GM23338 (cell line): Measurements from ENCODE around the gene SCIN.

ENCODE experiments used
- CREB1 ChIP-seq: fragments of 250-450 bp; sonication (Bioruptor Pico); IDR thresholded peaks from 2 replicates; pipeline ENCODE4 v1.5.0; 2020; ENCODE audit warnings: low read depth, mild to moderate bottlenecking, moderate library complexity
- EZH2 ChIP-seq: fragments of 200-600 bp; sonication (generic); IDR thresholded peaks from one replicate; pipeline ENCODE4 v1.8.0; 2017; ENCODE audit warnings: antibody characterized with exemption, mild to moderate bottlenecking, low read depth; ENCODE audit not compliant: unreplicated experiment
- EZH2phosphoT487 ChIP-seq: fragments of 200-600 bp; sonication (generic); IDR thresholded peaks from one replicate; pipeline ENCODE4 v1.8.1; 2018; ENCODE audit warnings: antibody characterized with exemption; ENCODE audit not compliant: unreplicated experiment
- NANOG ChIP-seq: IDR thresholded peaks from 2 replicates; pipeline ENCODE4 v1.6.1; 2016; ENCODE audit warnings: antibody characterized with exemption, borderline replicate concordance
- POLR2AphosphoS5 ChIP-seq: IDR thresholded peaks from 2 replicates; pipeline ENCODE4 v1.6.1; 2016; ENCODE audit warnings: antibody characterized with exemption, low read depth
- TF ChIP-seq, protein P1 (sequence below), 2 experiments: fragments of 200-600 bp in 1 of 2; sonication (generic) in 1 of 2; conservative IDR thresholded peaks; 2 replicates each; pipeline versions ENCODE4 v1.5.1 to v1.6.1; 2016 to 2017; ENCODE audit warnings: antibody characterized with exemption in 2 of 2, low read depth in 2 of 2, mild to moderate bottlenecking in 2 of 2, moderate library complexity in 1 of 2
- TF ChIP-seq, protein P2 (sequence below): IDR thresholded peaks from one replicate; pipeline ENCODE4 v1.6.1; 2018; ENCODE audit warnings: antibody characterized with exemption; ENCODE audit not compliant: unreplicated experiment

DNA sequence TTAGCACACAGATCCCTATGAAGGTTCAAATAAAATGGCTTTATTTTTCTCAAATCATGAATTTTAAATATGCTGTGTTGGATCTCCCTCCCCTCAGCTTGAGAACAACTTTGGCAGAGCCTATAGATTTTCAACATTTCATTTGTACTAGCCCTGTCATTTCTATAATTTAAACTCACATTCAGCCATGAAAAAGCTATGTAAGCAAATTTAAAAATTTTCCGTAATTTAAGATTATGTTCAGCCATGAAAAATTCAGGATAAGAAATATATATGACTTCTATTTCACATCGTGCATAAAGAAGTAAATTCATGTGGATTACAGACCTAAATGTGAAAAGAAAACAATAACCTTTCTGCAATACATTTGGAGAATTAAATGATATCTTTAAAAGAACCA lies 36.5 kb upstream of the SCIN start:
- TF ChIP-seq CREB1 (CRISPR knock-in tag) (no peak), POLR2AphosphoS5 (no peak), EZH2phosphoT487 (no peak), EZH2 (no peak), NANOG (no peak)
- TF ChIP-seq, protein P1, sequence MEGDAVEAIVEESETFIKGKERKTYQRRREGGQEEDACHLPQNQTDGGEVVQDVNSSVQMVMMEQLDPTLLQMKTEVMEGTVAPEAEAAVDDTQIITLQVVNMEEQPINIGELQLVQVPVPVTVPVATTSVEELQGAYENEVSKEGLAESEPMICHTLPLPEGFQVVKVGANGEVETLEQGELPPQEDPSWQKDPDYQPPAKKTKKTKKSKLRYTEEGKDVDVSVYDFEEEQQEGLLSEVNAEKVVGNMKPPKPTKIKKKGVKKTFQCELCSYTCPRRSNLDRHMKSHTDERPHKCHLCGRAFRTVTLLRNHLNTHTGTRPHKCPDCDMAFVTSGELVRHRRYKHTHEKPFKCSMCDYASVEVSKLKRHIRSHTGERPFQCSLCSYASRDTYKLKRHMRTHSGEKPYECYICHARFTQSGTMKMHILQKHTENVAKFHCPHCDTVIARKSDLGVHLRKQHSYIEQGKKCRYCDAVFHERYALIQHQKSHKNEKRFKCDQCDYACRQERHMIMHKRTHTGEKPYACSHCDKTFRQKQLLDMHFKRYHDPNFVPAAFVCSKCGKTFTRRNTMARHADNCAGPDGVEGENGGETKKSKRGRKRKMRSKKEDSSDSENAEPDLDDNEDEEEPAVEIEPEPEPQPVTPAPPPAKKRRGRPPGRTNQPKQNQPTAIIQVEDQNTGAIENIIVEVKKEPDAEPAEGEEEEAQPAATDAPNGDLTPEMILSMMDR (conservative IDR thresholded peaks at IDR 0.05; ENCODE audit: low read depth in 2 of 2) = no peak
- TF ChIP-seq, protein P2, sequence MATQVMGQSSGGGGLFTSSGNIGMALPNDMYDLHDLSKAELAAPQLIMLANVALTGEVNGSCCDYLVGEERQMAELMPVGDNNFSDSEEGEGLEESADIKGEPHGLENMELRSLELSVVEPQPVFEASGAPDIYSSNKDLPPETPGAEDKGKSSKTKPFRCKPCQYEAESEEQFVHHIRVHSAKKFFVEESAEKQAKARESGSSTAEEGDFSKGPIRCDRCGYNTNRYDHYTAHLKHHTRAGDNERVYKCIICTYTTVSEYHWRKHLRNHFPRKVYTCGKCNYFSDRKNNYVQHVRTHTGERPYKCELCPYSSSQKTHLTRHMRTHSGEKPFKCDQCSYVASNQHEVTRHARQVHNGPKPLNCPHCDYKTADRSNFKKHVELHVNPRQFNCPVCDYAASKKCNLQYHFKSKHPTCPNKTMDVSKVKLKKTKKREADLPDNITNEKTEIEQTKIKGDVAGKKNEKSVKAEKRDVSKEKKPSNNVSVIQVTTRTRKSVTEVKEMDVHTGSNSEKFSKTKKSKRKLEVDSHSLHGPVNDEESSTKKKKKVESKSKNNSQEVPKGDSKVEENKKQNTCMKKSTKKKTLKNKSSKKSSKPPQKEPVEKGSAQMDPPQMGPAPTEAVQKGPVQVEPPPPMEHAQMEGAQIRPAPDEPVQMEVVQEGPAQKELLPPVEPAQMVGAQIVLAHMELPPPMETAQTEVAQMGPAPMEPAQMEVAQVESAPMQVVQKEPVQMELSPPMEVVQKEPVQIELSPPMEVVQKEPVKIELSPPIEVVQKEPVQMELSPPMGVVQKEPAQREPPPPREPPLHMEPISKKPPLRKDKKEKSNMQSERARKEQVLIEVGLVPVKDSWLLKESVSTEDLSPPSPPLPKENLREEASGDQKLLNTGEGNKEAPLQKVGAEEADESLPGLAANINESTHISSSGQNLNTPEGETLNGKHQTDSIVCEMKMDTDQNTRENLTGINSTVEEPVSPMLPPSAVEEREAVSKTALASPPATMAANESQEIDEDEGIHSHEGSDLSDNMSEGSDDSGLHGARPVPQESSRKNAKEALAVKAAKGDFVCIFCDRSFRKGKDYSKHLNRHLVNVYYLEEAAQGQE = no peak
